HG02588 (cell line): ENCODE results near the gene SIRT2.
A peak's percentile ranks its signal among the peaks of the same experiment; 100 is the strongest.
"Not testable (repeated sequence)": the region's sequence is repeated elsewhere in the genome, so short reads cannot be mapped to it uniquely, and the experiment has no call there.

Source experiments
- ATAC-seq: cut with Tn5 transposase; IDR thresholded peaks from one replicate; pipeline ENCODE4 v1.9.1; 2021; ENCODE audit warnings: mild to moderate bottlenecking, moderate library complexity; ENCODE audit not compliant: unreplicated experiment

Gene SIRT2

GRCh38 chr19:38898788-38899446 is 501 bp downstream of the SIRT2 start:
- no peak for ATAC-seq

GRCh38 chr19:38894968-38895367 is 4.5 kb downstream of the SIRT2 start:
- ATAC-seq, result no peak

DNA sequence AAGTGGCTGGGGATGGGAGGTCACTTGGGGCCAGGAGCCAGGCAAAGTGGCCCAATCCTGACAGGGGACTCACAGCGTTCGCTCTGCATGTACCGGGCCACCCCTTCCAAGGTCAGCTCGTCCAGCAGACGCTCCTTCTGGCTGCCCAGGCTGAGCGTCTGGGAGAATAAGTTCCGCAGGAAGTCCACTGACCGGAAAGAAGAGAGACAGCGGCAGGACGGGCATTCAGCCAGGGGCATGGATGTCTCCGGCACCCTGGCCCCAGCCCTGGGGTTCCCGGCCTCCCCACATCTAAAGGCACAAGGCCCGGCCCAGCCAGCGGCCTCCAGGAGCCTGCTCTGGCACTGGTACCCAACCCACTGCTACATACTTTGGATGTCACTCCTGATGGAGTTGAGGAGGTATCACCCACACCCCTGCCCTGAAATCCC is 6.1 kb downstream of the SIRT2 start:
- ATAC-seq, result no peak

GRCh38 chr19:38892841-38893240 is 6.6 kb downstream of the SIRT2 start:
- ATAC-seq, result no peak

DNA sequence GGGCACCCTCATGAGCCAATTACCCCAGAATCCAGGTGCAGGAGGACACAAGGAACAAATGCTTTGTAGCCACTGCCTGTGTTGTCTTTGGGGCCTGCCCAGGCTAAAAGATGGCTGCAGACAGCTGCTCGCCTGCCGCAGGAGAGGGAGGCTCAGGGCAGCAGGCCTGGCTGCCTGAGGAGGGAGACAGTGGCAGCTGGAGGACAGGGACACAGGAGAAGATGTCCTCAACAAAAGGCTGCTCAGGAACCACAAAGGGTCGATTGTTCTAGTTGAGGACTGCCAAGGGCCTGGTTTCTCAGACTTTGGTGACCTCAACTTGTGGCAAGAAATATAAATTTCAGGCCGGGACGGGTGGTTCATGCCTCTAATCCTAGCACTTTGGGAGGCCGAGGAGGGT is 7.6 kb downstream of the SIRT2 start:
- no peak for ATAC-seq

DNA sequence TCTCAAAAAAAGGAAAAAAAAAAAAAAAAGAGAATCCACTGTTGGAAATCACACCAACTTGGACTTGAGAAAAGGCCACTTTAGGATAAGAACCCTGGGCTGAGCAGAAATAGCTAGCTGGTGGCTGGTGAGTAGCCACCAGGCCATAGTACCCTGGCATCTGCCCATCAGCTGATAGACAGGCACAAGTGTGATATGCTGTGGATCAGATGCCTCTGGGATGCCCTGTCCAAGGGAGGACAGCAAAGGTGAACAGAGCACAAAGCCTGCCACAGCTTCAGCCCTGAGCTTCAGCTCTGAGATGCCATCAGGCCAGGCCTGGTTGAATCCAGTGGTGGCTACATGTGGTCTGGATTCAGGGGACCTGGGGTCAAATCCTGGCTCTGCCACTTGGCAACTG is 8.7 kb downstream of the SIRT2 start:
- no peak for ATAC-seq

GRCh38 chr19:38889803-38890202 is 9.6 kb downstream of the SIRT2 start:
- ATAC-seq, result no peak

DNA sequence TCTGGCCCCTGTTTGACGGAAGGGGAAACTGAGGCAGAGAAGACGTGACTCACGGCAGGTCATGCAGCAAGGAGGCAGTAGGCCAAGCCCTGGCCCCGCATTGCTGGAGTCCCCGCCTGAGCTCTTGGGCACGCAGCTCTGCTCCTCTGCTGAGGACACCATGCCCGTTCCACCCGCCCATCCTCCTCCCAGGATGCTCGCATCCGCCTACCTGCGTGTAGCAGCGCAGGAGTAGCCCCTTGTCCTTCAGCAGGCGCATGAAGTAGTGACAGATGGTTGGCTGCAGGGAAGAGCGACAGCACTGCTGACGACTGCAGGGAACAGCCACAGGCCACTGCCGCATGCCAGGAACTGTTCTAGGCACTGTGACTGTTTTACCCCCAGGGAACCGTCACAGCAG is 10.5 kb downstream of the SIRT2 start:
- ATAC-seq, result no peak

DNA sequence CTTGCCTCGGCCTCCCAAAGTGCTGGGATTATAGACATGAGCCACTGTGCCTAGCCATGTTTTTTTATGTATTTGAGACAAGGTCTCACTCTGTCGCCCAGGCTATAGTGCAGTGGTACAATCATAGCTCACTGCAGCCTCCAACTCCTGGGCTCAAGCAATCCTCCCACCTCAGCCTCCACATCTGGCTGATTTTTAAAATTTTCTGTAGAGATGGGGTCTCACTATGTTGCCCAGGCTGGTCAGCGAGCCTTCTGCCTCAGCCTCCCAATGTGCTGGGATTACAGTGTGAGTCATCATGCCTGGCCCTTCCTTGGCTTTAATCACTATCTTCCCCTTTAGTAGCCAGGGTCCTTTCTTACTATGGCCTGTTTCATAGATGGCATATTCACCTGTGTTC is 14.7 kb downstream of the SIRT2 start:
- ATAC-seq, result not testable (repeated sequence)

DNA sequence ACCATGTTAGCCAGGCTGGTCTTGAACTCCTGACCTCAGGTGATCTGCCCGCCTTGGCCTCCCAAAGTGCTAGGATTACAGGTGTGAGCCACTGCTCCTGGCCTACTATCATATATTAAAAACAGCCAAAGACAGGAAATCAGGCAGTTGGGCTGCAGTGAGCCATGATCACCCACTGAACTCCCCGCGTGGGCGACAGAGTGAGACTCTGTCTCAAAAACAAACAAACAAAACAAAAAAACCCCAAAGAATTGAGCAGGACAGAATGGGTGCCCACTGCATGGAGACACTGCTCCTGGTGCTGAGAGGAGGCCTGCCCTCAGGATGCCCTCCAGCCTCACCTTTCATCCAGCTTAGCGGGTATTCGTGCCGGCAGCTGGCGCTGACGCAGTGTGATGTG is 16.1 kb downstream of the SIRT2 start:
- ATAC-seq, result no peak

DNA sequence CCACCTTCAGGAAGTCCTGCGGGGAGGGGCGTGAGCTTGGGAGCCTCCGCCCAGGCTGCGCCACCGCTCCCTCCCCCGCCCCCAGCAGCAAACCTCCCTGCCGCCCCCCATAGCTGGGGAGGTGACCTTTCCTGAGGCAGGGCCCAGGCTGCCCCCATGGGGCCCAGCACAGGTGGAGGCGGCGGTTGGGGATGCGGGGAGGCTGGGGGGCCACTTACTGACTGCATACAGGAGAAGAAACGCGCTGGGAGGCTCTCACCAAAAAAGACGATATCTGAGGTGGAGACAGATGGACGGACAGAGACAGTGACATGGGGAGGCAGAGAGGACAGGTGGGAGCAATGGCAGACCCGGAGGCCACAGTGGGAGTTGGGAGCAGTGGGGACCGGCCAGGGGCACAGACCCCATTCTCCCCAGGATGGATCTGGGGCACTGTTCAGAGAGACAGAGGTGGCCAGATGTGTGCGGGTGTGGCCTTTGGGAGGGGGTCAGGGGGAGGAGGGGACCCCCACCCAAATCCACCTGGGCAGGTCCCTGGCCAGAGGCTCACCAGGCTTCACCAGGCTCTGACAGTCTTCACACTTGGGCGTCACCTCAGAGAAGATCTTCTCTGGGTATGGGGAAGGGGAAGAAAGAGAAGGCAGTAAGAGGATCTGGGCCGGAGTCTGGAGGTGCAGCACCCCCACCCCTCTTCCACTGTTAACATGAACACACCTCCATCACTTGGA is 18.4 kb downstream of the SIRT2 start:
- ATAC-seq, result no peak

- ATAC-seq, result no peak
Measured at GRCh38 chr19:38880076-38880881, 19.1 kb downstream of the SIRT2 start.

DNA sequence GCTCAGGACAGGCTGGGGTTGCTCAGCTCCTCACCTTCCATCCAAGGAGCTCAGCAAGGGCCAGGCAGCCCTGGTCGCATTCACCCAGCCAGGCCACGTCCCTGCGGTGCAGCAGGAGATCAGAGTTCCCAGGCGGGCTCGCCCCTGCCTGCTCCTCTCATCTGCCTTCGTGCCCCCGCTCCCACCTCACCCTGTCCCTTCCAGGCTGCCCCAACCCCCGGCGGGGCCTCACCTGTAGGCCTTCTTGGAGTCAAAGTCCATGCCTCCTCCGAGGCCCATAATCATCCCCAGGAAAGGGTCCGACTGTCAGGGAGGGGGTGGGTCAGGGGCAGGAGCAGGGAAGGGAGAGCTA is 20.0 kb downstream of the SIRT2 start:
- ATAC-seq, result no peak

DNA sequence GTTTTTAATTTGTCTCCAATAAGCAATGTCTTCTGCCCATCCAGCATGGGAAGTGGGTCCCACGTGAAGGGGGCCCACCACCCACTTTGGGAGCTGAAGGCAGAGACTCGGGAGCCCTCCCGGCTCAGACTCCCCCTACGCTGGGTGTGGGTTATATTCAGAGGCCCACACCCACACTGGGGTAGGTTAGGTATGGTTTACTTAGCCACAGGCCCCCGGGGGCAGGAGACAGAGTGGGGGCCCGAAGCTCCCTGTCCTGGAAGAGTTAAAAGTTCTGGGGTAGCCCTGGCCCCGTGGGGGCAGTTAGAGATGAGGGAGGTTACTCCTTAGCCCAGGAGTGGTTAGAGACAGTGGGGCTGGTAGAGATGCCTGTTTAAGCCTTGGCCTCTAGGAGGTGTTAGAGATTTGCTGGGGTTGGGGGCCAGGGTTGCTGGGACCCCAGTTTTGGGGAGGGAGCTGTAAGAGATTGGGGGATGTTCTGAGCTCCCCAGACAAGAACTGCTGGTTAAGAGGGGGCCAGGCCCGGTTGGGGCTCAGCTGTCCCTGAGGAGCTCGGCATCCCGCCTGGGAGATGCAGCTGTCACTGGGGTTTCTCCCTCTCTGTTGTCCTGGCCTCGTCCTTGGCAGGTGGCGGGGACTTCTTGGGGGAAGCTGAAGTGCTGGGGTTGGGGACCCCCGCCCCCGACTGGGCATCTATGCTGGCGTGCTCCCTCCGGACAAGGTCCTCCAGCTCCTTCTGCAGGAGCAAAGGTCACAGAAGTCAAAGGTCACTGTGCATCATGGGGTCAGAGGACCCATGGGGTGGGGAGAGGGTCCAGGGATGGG is 20.6 kb downstream of the SIRT2 start:
- no peak for ATAC-seq

DNA sequence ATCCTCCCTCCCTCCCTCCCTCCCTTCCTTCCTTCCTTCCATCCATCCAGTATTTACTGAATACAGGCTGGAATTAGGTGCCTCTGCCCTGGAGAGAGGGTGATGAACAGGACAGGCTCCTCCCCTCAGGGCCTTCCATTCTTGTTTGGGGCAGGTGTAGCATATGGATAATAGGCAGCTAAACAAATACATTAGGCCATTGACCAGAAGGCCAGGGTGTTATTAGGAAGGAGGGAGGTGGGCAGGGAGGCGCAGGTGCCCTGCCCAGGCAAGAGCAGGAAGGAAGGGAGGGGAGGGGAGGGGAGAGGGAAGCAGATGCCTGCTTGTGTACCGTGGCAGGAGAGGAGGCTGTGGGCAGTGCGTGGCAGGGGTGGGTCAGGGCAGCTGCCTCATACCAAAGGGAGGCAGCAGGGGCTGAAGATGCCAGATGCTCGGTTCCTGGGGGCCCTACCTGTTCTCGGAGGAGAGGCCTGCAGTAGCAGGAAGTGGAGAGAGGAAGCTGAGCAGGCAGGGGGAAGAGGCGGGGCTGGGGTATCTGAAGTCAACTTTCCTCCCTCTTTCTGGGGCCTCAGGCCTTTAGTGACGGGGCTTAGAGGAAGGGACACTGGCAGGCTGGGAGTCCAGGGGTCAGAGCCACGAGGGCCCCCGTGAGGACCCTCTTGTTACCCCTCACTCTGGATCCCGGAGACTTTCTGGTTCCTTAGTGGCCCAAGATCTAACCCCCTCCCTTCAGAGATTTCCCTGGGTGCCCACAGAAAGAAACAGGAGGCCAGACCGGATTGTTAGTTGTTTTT is 21.4 kb downstream of the SIRT2 start, which contains the start of gene RINL:
TSS of gene RINL (minus strand) at position 495 of the 794 bp plus-strand sequence. CDS start 1,533 bp downstream, outside the sequence.
- no peak for ATAC-seq

- no peak for ATAC-seq
Measured at GRCh38 chr19:38875656-38876395, 23.6 kb downstream of the SIRT2 start.

GRCh38 chr19:38873400-38873799 is 26.0 kb downstream of the SIRT2 start:
- ATAC-seq, result not testable (repeated sequence)

DNA sequence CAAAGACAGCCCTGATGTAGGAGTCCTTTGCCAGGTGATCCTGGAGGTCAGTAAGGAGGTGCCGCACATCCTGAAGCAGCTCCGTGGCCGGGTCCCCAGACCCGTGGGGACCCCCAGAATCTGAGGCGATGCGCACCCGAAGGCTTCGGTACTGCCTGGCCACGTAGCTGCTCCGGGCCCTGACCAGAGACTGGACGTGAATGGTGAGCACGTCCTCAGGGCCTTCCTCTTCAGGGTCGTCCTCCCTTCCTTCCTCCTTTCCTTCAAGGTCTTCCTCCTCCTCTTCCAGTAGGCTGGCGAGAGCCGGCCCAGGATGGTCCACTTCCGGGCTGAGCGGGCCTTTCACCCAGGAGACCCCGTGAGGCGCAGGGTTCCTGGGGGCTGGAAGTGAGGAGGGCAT is 28.8 kb downstream of the SIRT2 start:
- ATAC-seq, result no peak

DNA sequence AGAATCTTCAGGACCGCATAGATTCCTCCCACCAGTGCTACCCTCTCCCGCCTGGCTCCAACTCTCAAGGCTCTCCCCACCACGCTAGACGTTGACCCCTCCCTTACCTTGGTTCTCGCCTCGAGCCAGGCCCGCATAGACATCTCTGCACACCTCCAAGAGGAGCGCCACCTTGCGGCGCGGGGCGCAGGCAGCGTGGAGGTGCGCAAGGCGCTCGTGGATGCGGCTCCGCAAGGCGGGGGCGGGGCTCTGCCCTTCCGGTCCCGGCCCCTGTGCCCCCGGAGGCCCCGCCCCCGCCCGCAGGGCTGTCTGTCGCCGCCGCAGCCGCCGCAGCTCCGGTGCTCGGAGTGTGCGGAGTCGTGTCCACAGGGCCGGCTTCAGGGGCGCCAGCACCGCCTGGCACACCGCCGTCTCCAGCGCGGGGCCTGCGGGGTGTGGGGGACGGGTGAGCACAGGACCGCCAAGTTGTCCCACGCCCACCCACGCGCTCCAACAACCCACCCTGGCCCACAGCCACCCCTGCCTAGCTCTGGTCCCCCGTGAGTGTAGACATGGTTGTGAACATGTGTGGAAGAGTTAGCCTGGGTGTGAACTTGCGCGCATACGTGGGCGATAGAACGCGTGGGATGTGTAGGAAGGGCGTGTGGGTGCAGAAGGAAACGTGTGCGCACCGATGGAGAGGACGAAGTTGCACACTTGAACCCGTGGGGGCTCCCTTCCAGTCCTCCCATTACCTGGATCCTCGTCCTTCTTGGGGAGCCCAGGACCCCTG is 29.4 kb downstream of the SIRT2 start:
- ATAC-seq, result peak; percentile 77
